Measurements from ENCODE around the gene ZNF280A. TPM values are rescaled to one million over a fixed set of nuclear protein-coding genes. Genes with fewer than 3 reads are reported as not detected.

Gene ZNF280A
- total RNA-seq, 1 experiment from 2014 or later: 0.10 TPM

GRCh38 chr22:22534604-22535415 lies 14.7 kb upstream of the ZNF280A start:
- ChIA-PET POLR2A (no interaction called here), CTCF (no interaction called here)
- BruUV-seq (replicated peaks): no TSS peak
- H3K27ac ChIP-seq (ENCODE audit: low read length): no peak overlapping the region
- no peak for TF ChIP-seq POLR2AphosphoS5 (IDR thresholded peaks at IDR 0.05; ENCODE audit: low read depth, low read length)
- TF ChIP-seq REST (IDR thresholded peaks at IDR 0.05; ENCODE audit: insufficient read depth in 1 of 2, low read depth in 2 of 2, low read length in 1 of 2): no peak
- TF ChIP-seq TCF7L2 (IDR thresholded peaks at IDR 0.05; ENCODE audit: low read depth, low read length): no peak
- intact Hi-C loops (cut with micrococcal nuclease; ENCODE audit: unreplicated experiment) (no loop called here), in situ Hi-C loops (cut with HindIII; ENCODE audit: low pct_unique_long_range_greater_than_20kb, low sequenced_read_pairs) (no loop called here)
- no peak overlapping the region for H3K4me3 ChIP-seq (ENCODE audit: low read depth in 2 of 2, low read length in 2 of 2)
- no peak for ATAC-seq
- no peaks in the 10 kb centered on the region for H3K27me3 ChIP-seq (ENCODE audit: control insufficient read depth, insufficient read depth, low read length)
- DNase-seq (ENCODE audit: low read depth, low spot score): no peak
- no peaks in the 10 kb centered on the region for H3K4me1 ChIP-seq (ENCODE audit: control insufficient read depth, insufficient read depth, low read length)
- no peaks in the 10 kb centered on the region for H3K9me3 ChIP-seq (ENCODE audit: control insufficient read depth, insufficient read depth, low read depth, low read length)
- H3K36me3 ChIP-seq (ENCODE audit: control insufficient read depth, insufficient read depth, low read length): no peaks in the 10 kb centered on the region

GRCh38 chr22:22533863-22534262 lies 13.8 kb upstream of the ZNF280A start:
- Histone ChIP-seq H3K4me3 (ENCODE audit: low read depth in 2 of 2, low read length in 2 of 2) (no peak overlapping the region), H3K27ac (ENCODE audit: low read length) (no peak overlapping the region), H3K4me1 (ENCODE audit: control insufficient read depth, insufficient read depth, low read length) (no peaks in the 10 kb centered on the region), H3K27me3 (ENCODE audit: control insufficient read depth, insufficient read depth, low read length) (no peaks in the 10 kb centered on the region), H3K36me3 (ENCODE audit: control insufficient read depth, insufficient read depth, low read length) (no peaks in the 10 kb centered on the region), H3K9me3 (ENCODE audit: control insufficient read depth, insufficient read depth, low read depth, low read length) (no peaks in the 10 kb centered on the region)
- CTCF ChIA-PET: interaction anchor here (0.6 kb wide), 1 partner anchor 155 kb away, joined by 7 read pairs; no protein-coding TSS in a partner anchor
- no TSS peak for BruUV-seq (replicated peaks)
- intact Hi-C loops (cut with micrococcal nuclease; ENCODE audit: unreplicated experiment): no loop called here
- TF ChIP-seq SIN3A (IDR thresholded peaks at IDR 0.05; ENCODE audit: borderline replicate concordance, insufficient read depth, low read depth, low read length) (no peak), REST (IDR thresholded peaks at IDR 0.05; ENCODE audit: insufficient read depth in 1 of 2, low read depth in 2 of 2, low read length in 1 of 2) (no peak), TCF7L2 (IDR thresholded peaks at IDR 0.05; ENCODE audit: low read depth, low read length) (no peak), CTCF (IDR thresholded peaks at IDR 0.05) (no peak), POLR2AphosphoS5 (IDR thresholded peaks at IDR 0.05; ENCODE audit: low read depth, low read length) (no peak)
- POLR2A ChIA-PET: no interaction called here
- ATAC-seq: no peak
- in situ Hi-C loops (cut with HindIII; ENCODE audit: low pct_unique_long_range_greater_than_20kb, low sequenced_read_pairs): no loop called here
- DNase-seq (ENCODE audit: low read depth, low spot score): no peak

Measured in Panc1 (cell line).